Dermis blood vessel endothelial cell (primary cell): ENCODE results near the gene CNOT4. TPM values are rescaled to one million over a fixed set of nuclear protein-coding genes. Genes with fewer than 3 reads are reported as not detected.
"Not testable (repeated sequence)": the region's sequence is repeated elsewhere in the genome, so short reads cannot be mapped to it uniquely, and the experiment has no call there.

Experiments
- DNase-seq: peaks from one replicate; pipeline ENCODE4 v3.0.0; 2010
- total RNA-seq: library from RNA; depleted of rRNA; stranded (reverse); fragments of >200 nt; gene quantifications from 2 replicates; pipeline ENCODE4 v1.2.3, GENCODE V29; 2014

The CNOT4 gene
- total RNA-seq, 1 donor from 2014 or later, result 4.8 TPM

- DNase-seq, result no peak
Measured at GRCh38 chr7:135448753-135449152, 61.1 kb downstream of the CNOT4 start.

GRCh38 chr7:135447748-135448147 lies 62.2 kb downstream of the CNOT4 start:
- no peak for DNase-seq

DNA sequence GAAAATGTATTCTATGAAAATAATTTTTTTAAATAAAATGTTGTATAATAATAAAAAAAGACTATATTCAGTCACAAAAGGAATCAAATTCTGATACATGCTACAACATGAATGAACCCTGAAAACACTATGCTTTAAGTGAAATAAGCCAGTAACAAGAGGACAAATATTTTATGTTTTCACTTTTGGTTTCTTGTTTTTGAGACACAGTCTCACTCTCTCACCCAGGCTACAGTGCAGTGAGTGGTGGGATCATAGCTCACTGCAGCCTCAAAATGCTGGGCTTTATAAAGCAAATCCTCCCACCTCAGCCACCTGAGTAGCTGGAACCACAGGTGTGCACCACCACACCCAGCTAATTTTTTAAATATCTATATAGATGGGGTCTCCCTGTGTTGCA lies 64.2 kb downstream of the CNOT4 start:
- no peak for DNase-seq

- DNase-seq, result not testable (repeated sequence)
Measured at GRCh38 chr7:135445266-135445665, 64.6 kb downstream of the CNOT4 start.

- DNase-seq, result peak; percentile 26
Measured at GRCh38 chr7:135441791-135442190, 68.1 kb downstream of the CNOT4 start.

- DNase-seq, result no peak
Measured at GRCh38 chr7:135434047-135434446, 75.9 kb downstream of the CNOT4 start.

DNA sequence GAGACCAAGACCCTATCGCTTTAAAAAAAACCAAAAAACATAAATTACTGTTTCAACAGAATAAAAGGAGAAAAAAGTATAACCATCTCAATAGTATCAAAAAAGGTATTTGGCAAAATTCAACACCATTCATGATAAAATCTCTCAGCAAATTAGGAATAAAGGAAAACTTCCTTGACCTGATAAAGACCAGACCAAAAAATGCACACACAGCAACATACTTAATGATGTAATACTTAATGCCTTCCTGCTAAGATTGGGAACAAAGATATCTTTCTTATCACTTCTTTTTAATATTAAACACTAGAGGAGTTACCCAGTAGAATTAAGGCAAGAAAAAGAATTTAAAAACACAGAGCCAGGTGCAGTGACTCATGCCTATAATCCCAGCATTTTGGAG lies 79.3 kb downstream of the CNOT4 start:
- no peak for DNase-seq

DNA sequence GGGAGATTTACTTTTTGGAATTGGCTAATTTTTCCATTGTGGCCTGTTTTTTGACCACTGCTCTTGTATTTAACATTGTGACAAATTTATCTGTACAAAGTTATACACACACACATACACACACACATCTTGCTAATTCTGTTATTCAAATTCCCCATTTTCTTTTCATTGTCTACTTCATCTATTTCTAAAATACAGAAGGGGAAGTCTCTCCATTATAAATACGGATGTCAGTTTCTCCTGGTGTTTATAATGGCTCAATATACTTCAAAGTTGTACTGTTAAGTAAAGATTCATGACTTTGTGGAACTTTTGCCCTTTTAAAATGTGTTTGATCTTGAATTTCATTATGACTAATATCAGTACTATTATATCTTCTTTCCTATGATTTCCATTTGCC lies 81.0 kb downstream of the CNOT4 start:
- DNase-seq, result no peak

- DNase-seq, result no peak
Measured at GRCh38 chr7:135428011-135428410, 81.9 kb downstream of the CNOT4 start.

GRCh38 chr7:135427166-135427565 lies 82.7 kb downstream of the CNOT4 start:
- no peak for DNase-seq

DNA sequence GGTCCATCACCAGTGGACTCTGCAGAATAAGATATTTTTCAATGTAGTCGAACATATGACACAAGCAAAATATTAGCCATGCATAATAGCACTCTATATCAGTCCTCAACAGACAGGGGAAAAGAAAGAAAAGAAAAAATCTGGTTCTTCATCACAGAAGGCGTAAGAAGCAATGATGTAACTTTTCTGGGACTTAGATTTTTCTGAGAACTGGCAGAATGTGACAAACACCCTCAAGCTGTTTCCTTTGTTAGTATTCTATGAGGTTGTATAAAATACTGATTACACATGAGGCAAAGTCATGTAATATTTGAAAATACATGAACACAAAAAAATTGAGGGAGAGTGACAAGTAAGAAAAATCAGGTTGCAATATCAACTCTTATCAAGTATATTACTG lies 84.9 kb downstream of the CNOT4 start:
- DNase-seq, result no peak

DNA sequence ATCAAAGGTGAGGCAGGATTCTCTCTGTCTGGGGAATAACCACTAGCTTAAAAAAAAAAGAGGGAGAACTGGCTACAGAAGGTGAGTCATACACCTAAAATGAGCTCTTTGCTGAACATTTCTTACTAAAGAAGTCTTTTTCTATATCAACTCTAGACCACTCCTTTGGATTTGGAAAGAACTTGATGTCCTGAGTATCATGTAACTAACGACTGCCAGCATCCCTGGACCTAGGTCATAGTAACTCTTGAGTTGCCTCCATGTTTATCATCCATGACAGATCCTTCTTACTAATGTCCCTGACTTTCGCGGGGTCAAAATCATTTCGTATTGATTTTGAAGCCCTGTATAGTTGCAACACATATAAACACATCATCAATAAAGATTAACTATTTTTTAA lies 89.1 kb downstream of the CNOT4 start:
- DNase-seq, result no peak

DNA sequence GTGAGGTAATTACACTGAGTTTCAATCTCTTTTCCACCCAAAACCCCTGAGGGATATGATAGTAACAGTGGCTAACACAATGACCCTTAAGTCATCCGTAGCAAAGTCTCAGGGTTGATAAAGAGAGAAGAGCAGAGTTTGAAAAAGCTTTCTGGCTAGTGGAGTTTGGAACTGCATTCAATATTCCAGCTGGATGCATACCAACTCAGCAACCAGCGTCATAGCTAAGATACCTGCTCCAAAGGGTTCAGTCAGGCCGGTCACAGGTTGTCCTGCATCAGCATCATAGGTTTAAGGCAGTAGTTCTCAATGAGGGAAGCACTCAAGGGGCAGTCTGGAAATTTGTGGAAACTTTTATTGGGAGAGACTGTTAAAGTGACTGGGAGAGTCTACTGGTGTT lies 93.5 kb downstream of the CNOT4 start:
- no peak for DNase-seq

GRCh38 chr7:135414850-135415439 lies 95.0 kb downstream of the CNOT4 start:
- peak; percentile 80 for DNase-seq

GRCh38 chr7:135414208-135414607 lies 95.7 kb downstream of the CNOT4 start:
- DNase-seq, result no peak

DNA sequence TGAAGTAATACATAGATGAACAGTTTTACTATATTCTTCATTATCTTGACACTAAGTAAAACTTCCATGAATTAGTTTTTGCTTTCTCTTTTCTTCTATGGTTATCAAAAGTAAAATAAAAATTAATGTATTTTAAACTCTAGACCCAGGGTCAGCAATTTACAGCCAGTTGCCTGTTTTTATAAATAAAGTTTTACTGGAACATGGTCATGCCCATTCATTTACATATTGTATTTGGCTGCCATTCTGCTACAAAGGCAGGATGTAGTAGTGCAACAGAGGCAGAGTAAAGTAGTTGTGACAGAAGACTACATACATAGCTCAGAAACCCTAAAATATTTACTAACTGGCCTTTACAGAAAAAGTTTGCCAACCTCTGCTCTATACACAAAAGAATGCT lies 98.8 kb downstream of the CNOT4 start:
- DNase-seq, result no peak

GRCh38 chr7:135410543-135410942 lies 99.4 kb downstream of the CNOT4 start:
- DNase-seq, result no peak

DNA sequence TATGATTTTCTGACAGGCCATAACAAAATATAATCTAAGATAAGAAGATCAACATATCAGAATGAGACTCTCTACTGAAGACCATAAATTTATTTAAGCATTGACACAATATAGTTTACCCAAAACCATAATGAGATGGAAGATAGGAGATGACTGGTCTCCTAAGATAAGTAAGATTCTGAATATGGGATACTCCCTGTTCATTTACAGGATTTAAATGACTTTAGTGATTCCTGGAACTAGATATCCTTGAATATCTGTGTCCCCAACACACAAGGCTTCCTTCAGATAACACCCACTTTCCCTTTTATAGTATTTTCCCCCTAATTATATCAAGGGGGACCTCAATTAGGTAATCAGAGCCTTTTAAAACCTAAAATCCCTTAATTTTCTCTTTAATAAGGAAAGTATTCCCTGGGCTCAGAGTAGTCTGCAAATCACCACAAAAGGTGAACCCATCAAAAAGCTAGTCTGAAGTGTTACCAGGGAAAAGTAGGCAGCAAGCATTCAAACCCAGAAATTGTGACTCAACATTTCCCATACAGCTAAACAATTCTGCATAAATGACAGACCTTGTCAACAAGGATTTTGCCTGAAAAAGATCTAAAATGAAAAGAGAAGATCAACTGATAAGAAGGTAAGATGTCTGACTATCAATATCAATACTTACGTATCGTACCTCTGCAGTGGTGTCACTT lies 99.9 kb downstream of the CNOT4 start:
- DNase-seq, result no peak

GRCh38 chr7:135407884-135408283 lies 102.0 kb downstream of the CNOT4 start:
- DNase-seq, result no peak

GRCh38 chr7:135406918-135407317 lies 103.0 kb downstream of the CNOT4 start:
- no peak for DNase-seq

DNA sequence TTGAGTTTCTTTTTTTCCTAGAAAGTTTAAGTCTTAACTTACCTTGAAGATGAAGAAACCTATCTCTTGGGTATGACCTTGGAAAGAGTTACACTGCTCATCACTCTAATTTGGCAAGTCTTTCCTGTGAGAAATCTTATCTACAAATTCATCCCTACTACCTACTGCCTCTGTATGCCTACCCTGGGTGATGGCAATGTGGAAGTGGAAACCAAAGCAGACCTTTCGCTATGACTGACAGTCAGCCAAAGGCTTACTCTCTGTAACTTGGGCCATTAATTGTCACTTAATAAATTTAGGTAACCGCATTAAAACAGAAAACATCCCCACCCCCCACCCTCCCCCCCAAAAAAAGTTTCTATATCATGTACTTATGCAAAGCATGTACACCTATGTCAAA lies 103.9 kb downstream of the CNOT4 start:
- DNase-seq, result no peak

DNA sequence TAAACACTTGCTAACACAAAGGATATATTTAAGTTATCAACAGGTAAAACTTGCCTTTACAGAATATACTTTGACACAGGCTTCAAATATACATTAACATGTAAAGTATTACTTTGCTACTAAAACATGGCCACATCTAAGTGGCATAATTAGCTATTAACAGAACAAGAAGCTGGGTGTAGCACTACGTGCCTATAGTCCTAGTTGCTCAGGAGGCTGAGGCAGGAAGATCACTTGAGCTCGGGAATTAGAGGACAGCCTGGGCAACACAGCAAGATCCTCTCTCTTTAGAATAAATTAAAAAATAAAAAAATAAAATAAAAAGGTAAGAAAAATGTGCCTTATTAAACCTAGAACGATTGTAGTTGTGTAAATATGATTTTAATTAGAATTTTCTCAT lies 106.6 kb downstream of the CNOT4 start:
- no peak for DNase-seq

- DNase-seq, result no peak
Measured at GRCh38 chr7:135397689-135398088, 112.2 kb downstream of the CNOT4 start.

- no peak for DNase-seq
Measured at GRCh38 chr7:135392701-135393100, 117.2 kb downstream of the CNOT4 start.

DNA sequence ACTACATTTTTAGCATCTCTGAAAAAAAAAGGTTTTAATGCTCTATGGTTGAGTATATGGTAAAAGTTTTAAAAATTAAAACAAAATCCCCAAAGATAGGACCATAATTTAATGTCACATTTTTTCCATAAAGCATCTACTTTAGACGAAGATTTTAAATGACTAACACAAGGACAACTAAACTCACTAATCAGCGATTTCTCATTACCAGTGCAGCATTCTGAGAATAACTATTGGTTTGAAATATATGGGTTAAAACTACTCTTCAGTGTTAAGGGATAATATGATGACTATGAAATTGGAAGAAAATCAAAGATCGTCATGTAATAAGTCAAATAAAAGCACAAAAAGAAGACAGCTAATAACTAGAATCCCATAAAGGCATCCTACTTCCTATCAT lies 118.4 kb downstream of the CNOT4 start:
- DNase-seq, result no peak
